Vagina (tissue), 2 donors: ENCODE results near the gene KCTD20. TPM values are rescaled to one million over a fixed set of nuclear protein-coding genes. Genes with fewer than 3 reads are reported as not detected.
"Not testable (repeated sequence)": the region's sequence is repeated elsewhere in the genome, so short reads cannot be mapped to it uniquely, and the experiment has no call there.

Experiments
- DNase-seq, 2 donors: peaks; one replicate each; pipeline ENCODE4 v3.0.0-alpha.2; 2017; ENCODE audit errors: extremely low spot score in 2 of 2
- H3K27ac ChIP-seq: fragments of 200-600 bp; sonication (generic); one replicate; pipeline ENCODE4 v1.5.1; 2019
- H3K27me3 ChIP-seq: fragments of 200-600 bp; sonication (generic); one replicate; pipeline ENCODE4 v1.5.1; 2019
- H3K36me3 ChIP-seq, 2 donors: fragments of 200-600 bp; sonication (generic); one replicate each; pipeline ENCODE4 v1.5.1; 2017 to 2019
- H3K4me1 ChIP-seq: fragments of 200-600 bp; sonication (generic); one replicate; pipeline ENCODE4 v1.5.1; 2019
- H3K4me3 ChIP-seq, 2 donors: fragments of 200-600 bp; sonication (generic); 1 replicate in 1 of 2; 2 replicates in 1 of 2; pipeline ENCODE4 v1.5.1; 2016 to 2019
- H3K9me3 ChIP-seq: fragments of 200-600 bp; sonication (generic); one replicate; pipeline ENCODE4 v1.5.1; 2019
- POLR2A ChIP-seq, 2 donors: fragments of 450-650 bp; IDR thresholded peaks; one replicate each; pipeline ENCODE4 v1.6.1; 2017; ENCODE audit warnings: antibody characterized with exemption in 2 of 2, mild to moderate bottlenecking in 2 of 2, moderate library complexity in 2 of 2
- POLR2AphosphoS5 ChIP-seq, 2 donors: sonication (generic); formaldehyde crosslinking; IDR thresholded peaks; one replicate each; pipeline ENCODE4 v1.9.0; 2017; ENCODE audit warnings: antibody characterized with exemption in 2 of 2, mild to moderate bottlenecking in 2 of 2, low read depth in 1 of 2; ENCODE audit not compliant: insufficient read depth in 1 of 2
- intact Hi-C: fragments of 100-400 bp; cut with DNase I; formaldehyde crosslinking; loops from one replicate; pipeline ENCODE4 v1.15.1; 2023
- total RNA-seq: library from RNA; depleted of rRNA; stranded (reverse); fragments of >200 nt; gene quantifications from one replicate; pipeline ENCODE4 v1.2.3, GENCODE V29; 2016
- TF ChIP-seq, protein P1 (sequence below), 3 experiments: fragments of 450-650 bp in 2 of 3; fragments of 200-600 bp in 1 of 3; sonication (generic) in 1 of 3; IDR thresholded peaks; one replicate each; pipeline ENCODE4 v1.5.1; 2017 to 2019; ENCODE audit warnings: antibody characterized with exemption in 3 of 3, mild to moderate bottlenecking in 2 of 3, moderate library complexity in 2 of 3

The KCTD20 gene
- total RNA-seq, 1 donor from 2014 or later = 30.0 TPM

DNA sequence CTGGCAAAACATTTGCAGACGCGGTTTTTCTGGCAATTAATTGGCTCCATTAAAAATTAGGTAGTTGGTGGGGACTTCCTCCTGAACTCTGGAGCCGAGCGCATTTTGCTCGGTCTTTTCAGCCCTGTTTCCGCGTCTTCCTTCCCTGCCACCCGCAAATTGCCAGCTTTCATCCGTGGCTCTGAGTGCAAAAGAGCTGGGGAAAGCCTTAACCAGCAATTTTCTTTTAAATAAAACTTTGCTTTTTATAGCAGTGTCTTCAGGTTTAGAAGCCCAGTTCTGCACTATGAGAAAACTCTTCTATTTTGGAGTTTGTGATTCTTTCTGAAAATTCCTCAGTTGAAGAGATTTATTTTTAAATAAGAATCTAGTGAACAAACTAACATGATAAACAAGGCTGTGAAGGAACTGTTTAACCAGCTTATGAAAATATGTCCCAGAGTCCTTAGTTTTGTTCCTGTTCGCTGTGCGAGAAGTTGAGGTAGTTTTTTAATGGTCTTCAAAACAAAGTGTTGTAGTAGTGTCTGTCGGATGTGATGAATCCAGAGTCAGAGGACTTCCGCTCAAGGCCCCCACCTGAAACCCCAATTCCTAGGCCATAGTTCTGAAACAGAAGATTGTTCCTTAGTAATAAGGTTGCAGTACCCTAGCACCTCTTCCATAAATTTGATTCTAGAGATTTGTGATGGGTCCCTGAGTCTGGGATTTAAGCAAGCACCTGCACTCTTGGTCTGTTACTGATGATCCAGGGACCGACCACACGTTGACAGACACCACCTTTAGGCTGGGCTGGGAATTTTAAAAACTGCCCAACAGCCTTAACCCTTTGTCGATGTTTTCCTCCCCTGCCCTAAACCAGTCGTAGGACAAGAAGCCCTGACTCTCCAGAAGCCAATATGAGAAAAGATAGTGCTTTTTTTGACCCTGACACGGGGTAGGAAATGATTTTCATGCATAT, 950 bp downstream of the KCTD20 start:
- H3K36me3 ChIP-seq = no peaks in the 10 kb centered on the region
- peak overlapping the region; percentile 84 to 95 for H3K4me3 ChIP-seq
- no peak for DNase-seq
- H3K27ac ChIP-seq = peak overlapping the region; percentile 99
- peaks cover 39% of the 10 kb centered on the region for H3K4me1 ChIP-seq
- intact Hi-C loops = loop anchor here (10.0 kb wide), 1 partner anchor 101 kb away; the partner anchor contains the start of gene STK38
- TF ChIP-seq POLR2A (IDR thresholded peaks at IDR 0.05) (no peak), POLR2AphosphoS5 (IDR thresholded peaks at IDR 0.05; ENCODE audit: insufficient read depth in 1 of 2, low read depth in 1 of 2) (no peak)
- TF ChIP-seq, protein P1, sequence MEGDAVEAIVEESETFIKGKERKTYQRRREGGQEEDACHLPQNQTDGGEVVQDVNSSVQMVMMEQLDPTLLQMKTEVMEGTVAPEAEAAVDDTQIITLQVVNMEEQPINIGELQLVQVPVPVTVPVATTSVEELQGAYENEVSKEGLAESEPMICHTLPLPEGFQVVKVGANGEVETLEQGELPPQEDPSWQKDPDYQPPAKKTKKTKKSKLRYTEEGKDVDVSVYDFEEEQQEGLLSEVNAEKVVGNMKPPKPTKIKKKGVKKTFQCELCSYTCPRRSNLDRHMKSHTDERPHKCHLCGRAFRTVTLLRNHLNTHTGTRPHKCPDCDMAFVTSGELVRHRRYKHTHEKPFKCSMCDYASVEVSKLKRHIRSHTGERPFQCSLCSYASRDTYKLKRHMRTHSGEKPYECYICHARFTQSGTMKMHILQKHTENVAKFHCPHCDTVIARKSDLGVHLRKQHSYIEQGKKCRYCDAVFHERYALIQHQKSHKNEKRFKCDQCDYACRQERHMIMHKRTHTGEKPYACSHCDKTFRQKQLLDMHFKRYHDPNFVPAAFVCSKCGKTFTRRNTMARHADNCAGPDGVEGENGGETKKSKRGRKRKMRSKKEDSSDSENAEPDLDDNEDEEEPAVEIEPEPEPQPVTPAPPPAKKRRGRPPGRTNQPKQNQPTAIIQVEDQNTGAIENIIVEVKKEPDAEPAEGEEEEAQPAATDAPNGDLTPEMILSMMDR (IDR thresholded peaks at IDR 0.05) = no peak
- no peaks in the 10 kb centered on the region for H3K9me3 ChIP-seq
- no peaks in the 10 kb centered on the region for H3K27me3 ChIP-seq

DNA sequence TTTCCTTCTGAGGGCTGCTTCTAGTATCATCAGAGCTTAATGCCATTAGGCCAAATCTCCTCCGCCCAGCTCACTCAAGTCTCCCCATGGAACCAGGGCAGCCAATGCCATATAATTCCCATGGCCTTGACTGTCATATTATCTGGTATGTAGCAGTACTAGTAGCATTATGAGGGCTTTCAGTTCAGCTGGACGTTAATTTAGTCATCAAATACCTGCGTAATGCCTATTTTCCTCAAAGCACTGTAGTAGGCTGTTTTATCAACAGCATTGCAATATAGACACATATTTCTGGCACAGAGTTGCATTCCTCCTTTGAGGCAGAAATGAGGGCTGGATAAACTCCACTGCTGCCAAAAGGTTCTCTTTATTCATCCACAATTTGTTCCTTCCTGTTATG, 1.7 kb downstream of the KCTD20 start:
- Histone ChIP-seq H3K27me3 (no peaks in the 10 kb centered on the region), H3K27ac (peak overlapping the region; percentile 99), H3K9me3 (no peaks in the 10 kb centered on the region), H3K4me3 (peak overlapping the region; percentile 84 to 95), H3K36me3 (no peaks in the 10 kb centered on the region), H3K4me1 (peaks cover 39% of the 10 kb centered on the region)
- intact Hi-C loops = loop anchor here (10.0 kb wide), 1 partner anchor 100 kb away; the partner anchor contains the start of gene STK38
- DNase-seq = no peak
- TF ChIP-seq POLR2A (IDR thresholded peaks at IDR 0.05) (no peak), POLR2AphosphoS5 (IDR thresholded peaks at IDR 0.05; ENCODE audit: insufficient read depth in 1 of 2, low read depth in 1 of 2) (no peak)
- TF ChIP-seq, protein P1 (IDR thresholded peaks at IDR 0.05) = no peak

DNA sequence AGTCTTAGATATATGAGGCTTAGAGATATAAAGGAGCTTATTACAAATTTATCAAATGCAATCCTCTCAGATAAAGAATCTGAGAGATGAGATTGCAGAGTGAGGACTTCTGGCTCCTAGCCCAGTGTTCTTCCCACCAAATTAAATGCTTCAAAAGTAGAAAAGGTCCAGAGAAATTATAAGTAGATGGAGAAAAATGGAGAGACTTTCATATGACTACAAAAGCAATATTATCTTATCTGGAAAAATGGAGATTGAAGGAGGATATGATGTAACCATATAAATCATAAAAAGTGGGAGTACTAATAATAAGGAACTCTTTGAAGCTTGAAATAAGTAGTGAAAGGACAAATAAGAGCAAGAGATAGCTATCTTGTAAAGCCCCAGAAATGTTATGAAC, 2.8 kb downstream of the KCTD20 start:
- H3K36me3 ChIP-seq = no peaks in the 10 kb centered on the region
- no peak overlapping the region for H3K4me3 ChIP-seq
- no peaks in the 10 kb centered on the region for H3K27me3 ChIP-seq
- peaks cover 39% of the 10 kb centered on the region for H3K4me1 ChIP-seq
- TF ChIP-seq, protein P1 (IDR thresholded peaks at IDR 0.05) = no peak
- TF ChIP-seq POLR2A (IDR thresholded peaks at IDR 0.05) (no peak), POLR2AphosphoS5 (IDR thresholded peaks at IDR 0.05; ENCODE audit: insufficient read depth in 1 of 2, low read depth in 1 of 2) (no peak)
- no peaks in the 10 kb centered on the region for H3K9me3 ChIP-seq
- H3K27ac ChIP-seq = no peak overlapping the region
- intact Hi-C loops = loop anchor here (10.0 kb wide), 1 partner anchor 99 kb away; the partner anchor contains the start of gene STK38
- DNase-seq = no peak

DNA sequence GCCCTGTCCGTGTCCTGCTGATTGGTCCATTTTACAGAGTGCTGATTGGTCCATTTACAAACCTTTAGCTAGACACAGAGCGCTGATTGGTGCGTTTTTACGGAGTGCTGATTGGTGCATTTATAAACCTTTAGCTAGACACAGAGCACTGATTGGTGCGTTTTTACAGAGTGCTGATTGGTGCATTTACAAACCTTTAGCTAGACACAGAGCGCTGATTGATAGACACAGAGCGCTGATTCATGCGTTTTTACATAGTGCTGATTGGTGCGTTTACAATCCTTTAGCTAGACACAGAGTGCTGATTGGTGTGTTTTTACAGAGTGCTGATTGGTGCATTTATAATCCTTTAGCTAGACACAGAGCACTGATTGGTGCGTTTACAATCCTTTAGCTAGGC, 6.4 kb downstream of the KCTD20 start:
- not testable (repeated sequence) for H3K27me3 ChIP-seq, DNase-seq, H3K9me3 ChIP-seq, H3K27ac ChIP-seq, H3K4me3 ChIP-seq, H3K36me3 ChIP-seq
- peaks cover 16% of the 10 kb centered on the region for H3K4me1 ChIP-seq
- intact Hi-C loops = loop anchor here (10.0 kb wide), 1 partner anchor 96 kb away; the partner anchor contains the start of gene STK38

- H3K4me3 ChIP-seq, DNase-seq, H3K27ac ChIP-seq, H3K36me3 ChIP-seq, H3K9me3 ChIP-seq, H3K27me3 ChIP-seq, intact Hi-C loops: not testable (repeated sequence)
- H3K4me1 ChIP-seq = peaks cover 11% of the 10 kb centered on the region
These were observed 10.1 kb downstream of the KCTD20 start for GRCh38 chr6:36452897-36453296.

DNA sequence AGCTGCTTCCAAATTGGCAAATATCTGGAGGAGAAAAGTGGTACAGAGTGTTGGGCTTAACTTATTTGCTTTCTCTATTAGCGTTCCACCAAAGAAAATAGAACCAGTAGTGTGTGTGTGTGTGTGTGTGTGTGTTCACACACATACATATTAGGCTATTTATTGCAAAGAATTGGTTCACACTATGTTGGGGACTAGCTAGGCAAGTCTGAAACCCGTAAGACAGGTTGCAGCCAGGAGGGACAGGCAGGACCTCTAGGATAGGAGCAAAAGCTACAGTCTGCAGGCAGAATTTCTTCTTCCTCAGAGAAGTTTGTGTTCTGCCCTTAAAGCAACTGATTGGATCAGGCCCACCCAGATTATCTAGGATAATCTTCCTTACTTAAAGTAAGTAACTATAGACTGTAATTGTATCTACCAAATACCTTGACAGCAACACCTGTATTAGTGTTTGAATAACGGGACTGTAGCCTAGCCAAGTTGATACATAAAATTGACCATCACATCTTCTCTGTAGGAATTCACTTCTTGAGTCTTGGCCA, 12.8 kb downstream of the KCTD20 start:
- Histone ChIP-seq H3K27ac (no peak overlapping the region), H3K27me3 (no peaks in the 10 kb centered on the region), H3K9me3 (no peaks in the 10 kb centered on the region), H3K4me1 (peaks cover 28% of the 10 kb centered on the region), H3K4me3 (no peak overlapping the region), H3K36me3 (peaks cover 0 to 8% of the 10 kb centered on the region in 2 donors)
- TF ChIP-seq POLR2A (IDR thresholded peaks at IDR 0.05) = no peak
- no peak for DNase-seq
- intact Hi-C loops = no loop called here
